ENCODE data around the gene HSD11B1. TPM values are rescaled to one million over a fixed set of nuclear protein-coding genes. Genes with fewer than 3 reads are reported as not detected.
"Not testable (repeated sequence)": the region's sequence is repeated elsewhere in the genome, so short reads cannot be mapped to it uniquely, and the experiment has no call there.

Gene HSD11B1
- total RNA-seq, 1 donor from 2014 or later: 16.9 TPM

GRCh38 chr1:209692296-209692695 is 12.3 kb upstream of the HSD11B1 start:
- no peak overlapping the region for H3K4me3 ChIP-seq
- H3K27ac ChIP-seq: no peak overlapping the region
- no peak for ATAC-seq
- DNase-seq: no peak
- intact Hi-C loops (cut with DNase I): loop anchor here (5.0 kb wide), 1 partner anchor 115 kb away; no protein-coding TSS in a partner anchor
- TF ChIP-seq, protein P1, sequence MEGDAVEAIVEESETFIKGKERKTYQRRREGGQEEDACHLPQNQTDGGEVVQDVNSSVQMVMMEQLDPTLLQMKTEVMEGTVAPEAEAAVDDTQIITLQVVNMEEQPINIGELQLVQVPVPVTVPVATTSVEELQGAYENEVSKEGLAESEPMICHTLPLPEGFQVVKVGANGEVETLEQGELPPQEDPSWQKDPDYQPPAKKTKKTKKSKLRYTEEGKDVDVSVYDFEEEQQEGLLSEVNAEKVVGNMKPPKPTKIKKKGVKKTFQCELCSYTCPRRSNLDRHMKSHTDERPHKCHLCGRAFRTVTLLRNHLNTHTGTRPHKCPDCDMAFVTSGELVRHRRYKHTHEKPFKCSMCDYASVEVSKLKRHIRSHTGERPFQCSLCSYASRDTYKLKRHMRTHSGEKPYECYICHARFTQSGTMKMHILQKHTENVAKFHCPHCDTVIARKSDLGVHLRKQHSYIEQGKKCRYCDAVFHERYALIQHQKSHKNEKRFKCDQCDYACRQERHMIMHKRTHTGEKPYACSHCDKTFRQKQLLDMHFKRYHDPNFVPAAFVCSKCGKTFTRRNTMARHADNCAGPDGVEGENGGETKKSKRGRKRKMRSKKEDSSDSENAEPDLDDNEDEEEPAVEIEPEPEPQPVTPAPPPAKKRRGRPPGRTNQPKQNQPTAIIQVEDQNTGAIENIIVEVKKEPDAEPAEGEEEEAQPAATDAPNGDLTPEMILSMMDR (IDR thresholded peaks at IDR 0.05): no peak
- peaks cover 15% of the 10 kb centered on the region for H3K4me1 ChIP-seq
- no peaks in the 10 kb centered on the region for H3K9me3 ChIP-seq
- no peaks in the 10 kb centered on the region for H3K27me3 ChIP-seq
- H3K36me3 ChIP-seq: no peaks in the 10 kb centered on the region

- Histone ChIP-seq H3K27me3 (no peaks in the 10 kb centered on the region), H3K9me3 (no peaks in the 10 kb centered on the region), H3K36me3 (no peaks in the 10 kb centered on the region), H3K4me1 (peaks cover 11% of the 10 kb centered on the region), H3K27ac (no peak overlapping the region), H3K4me3 (no peak overlapping the region)
- ATAC-seq: peak; percentile 89
- DNase-seq: peak; percentile 68
- intact Hi-C loops (cut with DNase I): loop anchor here (5.0 kb wide), 1 partner anchor 116 kb away; no protein-coding TSS in a partner anchor
- TF ChIP-seq, protein P1 (IDR thresholded peaks at IDR 0.05): peak; percentile 85
These were observed 11.7 kb upstream of the HSD11B1 start for GRCh38 chr1:209692745-209693504.

- no peaks in the 10 kb centered on the region for H3K9me3 ChIP-seq
- no peaks in the 10 kb centered on the region for H3K36me3 ChIP-seq
- no peak for ATAC-seq
- no peak for DNase-seq
- TF ChIP-seq, protein P1 (IDR thresholded peaks at IDR 0.05): no peak
- peaks cover 3% of the 10 kb centered on the region for H3K4me1 ChIP-seq
- no peaks in the 10 kb centered on the region for H3K27me3 ChIP-seq
- no peak overlapping the region for H3K27ac ChIP-seq
- intact Hi-C loops (cut with DNase I): no loop called here
- no peak overlapping the region for H3K4me3 ChIP-seq
These were observed 8.0 kb upstream of the HSD11B1 start for GRCh38 chr1:209696673-209697072.

GRCh38 chr1:209697126-209697525 is 7.5 kb upstream of the HSD11B1 start:
- no peak for DNase-seq
- intact Hi-C loops (cut with DNase I): no loop called here
- H3K27ac ChIP-seq: no peak overlapping the region
- no peak overlapping the region for H3K4me3 ChIP-seq
- H3K9me3 ChIP-seq: no peaks in the 10 kb centered on the region
- peak; percentile 50 for ATAC-seq
- no peaks in the 10 kb centered on the region for H3K27me3 ChIP-seq
- TF ChIP-seq, protein P1 (IDR thresholded peaks at IDR 0.05): no peak
- H3K36me3 ChIP-seq: no peaks in the 10 kb centered on the region
- H3K4me1 ChIP-seq: peaks cover 2% of the 10 kb centered on the region

DNA sequence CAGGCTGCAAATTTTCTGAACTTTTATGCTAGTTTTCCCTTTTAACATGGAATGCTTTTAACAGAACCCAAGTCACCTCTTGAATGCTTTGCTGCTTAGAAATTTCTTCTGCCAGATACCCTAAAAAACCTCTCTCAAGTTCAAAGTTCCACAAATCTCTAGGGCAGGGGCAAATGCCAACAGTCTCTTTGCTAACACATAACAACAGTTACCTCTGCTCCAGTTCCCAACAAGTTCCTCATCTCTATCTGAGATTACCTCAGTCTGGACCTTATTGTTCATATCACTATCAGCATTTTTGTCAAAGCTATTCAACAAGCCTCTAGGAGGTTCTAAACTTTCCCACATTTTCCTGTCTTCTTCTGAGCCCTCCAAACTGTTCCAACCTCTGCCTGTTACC is 4.0 kb upstream of the HSD11B1 start:
- H3K27me3 ChIP-seq; intact Hi-C loops (cut with DNase I); H3K9me3 ChIP-seq; H3K27ac ChIP-seq; DNase-seq; H3K36me3 ChIP-seq; H3K4me3 ChIP-seq; ATAC-seq; H3K4me1 ChIP-seq: not testable (repeated sequence)

DNA sequence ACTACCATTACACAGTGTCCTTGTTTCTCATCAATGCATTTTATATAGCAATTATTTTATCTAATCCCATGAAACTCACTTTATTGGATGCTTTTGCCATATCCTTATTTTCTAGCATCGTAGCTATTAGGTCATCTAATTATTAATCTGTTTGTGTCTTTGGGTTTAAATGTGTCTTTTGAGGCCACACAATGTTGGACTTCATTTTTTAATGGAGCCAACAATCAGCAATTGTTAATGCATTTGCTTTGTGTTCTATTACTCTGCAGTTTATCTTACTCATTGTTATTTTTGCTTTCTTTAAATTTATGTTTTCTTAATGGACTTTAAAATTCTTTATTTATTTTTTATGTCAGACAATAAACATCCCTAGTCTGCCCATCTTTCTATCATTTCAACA is 1.8 kb upstream of the HSD11B1 start:
- H3K27me3 ChIP-seq: no peaks in the 10 kb centered on the region
- no peak overlapping the region for H3K4me3 ChIP-seq
- TF ChIP-seq, protein P1 (IDR thresholded peaks at IDR 0.05): no peak
- no peak overlapping the region for H3K27ac ChIP-seq
- ATAC-seq: no peak
- H3K4me1 ChIP-seq: peaks cover 4% of the 10 kb centered on the region
- no peak for DNase-seq
- no peaks in the 10 kb centered on the region for H3K36me3 ChIP-seq
- intact Hi-C loops (cut with DNase I): no loop called here
- no peaks in the 10 kb centered on the region for H3K9me3 ChIP-seq

Data from upper lobe of right lung (tissue), 1 donor.